Measurements from ENCODE around the gene EIF5AL1.
"Not testable (repeated sequence)": the region's sequence is repeated elsewhere in the genome, so short reads cannot be mapped to it uniquely, and the experiment has no call there.

EIF5AL1 gene

DNA sequence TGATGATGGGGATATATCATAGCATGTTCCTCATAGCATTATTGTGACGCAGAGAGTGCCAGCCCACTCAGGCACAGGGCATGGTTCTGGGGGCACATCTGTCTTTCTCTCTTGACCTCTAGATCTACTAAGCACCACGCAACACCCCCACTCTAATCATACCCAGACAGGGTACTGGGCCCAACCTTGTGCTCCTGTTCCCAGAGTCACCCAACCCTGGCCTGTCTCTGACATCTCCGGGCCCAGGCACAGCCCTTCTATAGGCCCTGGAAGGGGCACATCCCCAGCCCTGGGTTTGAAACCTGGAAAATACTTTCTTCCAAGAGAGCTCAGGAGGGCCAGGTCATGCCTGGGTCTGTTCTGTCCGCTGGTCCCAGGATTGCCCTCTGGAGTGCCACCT, 10.1 kb downstream of the EIF5AL1 start:
- H3K4me3 ChIP-seq (ENCODE audit: low read depth in 1 of 2, low read length in 2 of 2); ATAC-seq (ENCODE audit: insufficient read depth, low read depth); DNase-seq; H3K9ac ChIP-seq (ENCODE audit: low read depth, low read length); H3K4me2 ChIP-seq (ENCODE audit: insufficient read depth, low read length); H2AFZ ChIP-seq (ENCODE audit: low read depth, low read length); H3K36me3 ChIP-seq (ENCODE audit: insufficient read depth, low read length); H3K27ac ChIP-seq (ENCODE audit: low read length); H3K9me3 ChIP-seq (ENCODE audit: insufficient read depth, low read length, severe bottlenecking); H3K4me1 ChIP-seq (ENCODE audit: insufficient read depth, low read length); H3K27me3 ChIP-seq (ENCODE audit: insufficient read depth, low read length, poor library complexity); H4K20me1 ChIP-seq (ENCODE audit: insufficient read depth, low read length); H3K79me2 ChIP-seq (ENCODE audit: insufficient read depth, low read length): not testable (repeated sequence)

DNA sequence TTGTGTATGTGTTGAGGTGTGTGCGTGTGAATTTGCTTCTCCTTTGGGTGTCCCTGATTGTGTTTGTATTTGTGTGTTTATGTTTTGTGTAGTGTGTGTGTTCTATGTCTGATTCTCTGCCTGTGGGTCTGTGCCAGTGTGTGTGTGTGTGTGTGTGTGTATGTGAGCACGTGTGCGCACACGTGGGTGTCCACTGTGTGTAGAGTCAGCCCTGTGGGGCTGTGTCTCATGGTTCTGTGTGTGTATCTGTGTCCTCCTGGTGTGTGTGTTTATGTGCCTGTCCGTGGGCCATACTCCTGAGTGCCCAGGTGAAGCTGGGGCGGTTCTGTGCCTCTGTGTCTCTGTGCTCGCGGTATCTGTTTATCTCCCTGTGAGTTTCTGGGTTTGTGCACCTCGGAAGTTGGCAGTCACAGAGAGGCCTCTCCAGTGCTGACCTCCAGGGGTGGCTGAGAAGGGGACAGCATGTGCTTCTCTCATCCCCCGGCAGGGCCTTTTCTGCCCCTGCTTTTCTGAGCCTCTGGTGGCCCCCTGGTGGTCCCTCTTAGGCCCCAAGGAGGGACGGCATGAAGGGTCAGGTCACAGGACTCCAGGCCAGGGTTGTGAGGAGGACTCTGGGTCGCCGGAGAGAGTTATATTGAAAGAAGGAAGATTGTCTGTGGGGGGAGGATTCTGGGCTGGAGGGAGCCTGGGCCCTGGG, 11.0 kb downstream of the EIF5AL1 start:
- ATAC-seq (ENCODE audit: insufficient read depth, low read depth); H2AFZ ChIP-seq (ENCODE audit: low read depth, low read length); H3K9ac ChIP-seq (ENCODE audit: low read depth, low read length); DNase-seq; H3K27me3 ChIP-seq (ENCODE audit: insufficient read depth, low read length, poor library complexity); H3K79me2 ChIP-seq (ENCODE audit: insufficient read depth, low read length); H4K20me1 ChIP-seq (ENCODE audit: insufficient read depth, low read length); H3K4me1 ChIP-seq (ENCODE audit: insufficient read depth, low read length); H3K4me2 ChIP-seq (ENCODE audit: insufficient read depth, low read length); H3K27ac ChIP-seq (ENCODE audit: low read length); H3K36me3 ChIP-seq (ENCODE audit: insufficient read depth, low read length); H3K9me3 ChIP-seq (ENCODE audit: insufficient read depth, low read length, severe bottlenecking); H3K4me3 ChIP-seq (ENCODE audit: low read depth in 1 of 2, low read length in 2 of 2): not testable (repeated sequence)

DNA sequence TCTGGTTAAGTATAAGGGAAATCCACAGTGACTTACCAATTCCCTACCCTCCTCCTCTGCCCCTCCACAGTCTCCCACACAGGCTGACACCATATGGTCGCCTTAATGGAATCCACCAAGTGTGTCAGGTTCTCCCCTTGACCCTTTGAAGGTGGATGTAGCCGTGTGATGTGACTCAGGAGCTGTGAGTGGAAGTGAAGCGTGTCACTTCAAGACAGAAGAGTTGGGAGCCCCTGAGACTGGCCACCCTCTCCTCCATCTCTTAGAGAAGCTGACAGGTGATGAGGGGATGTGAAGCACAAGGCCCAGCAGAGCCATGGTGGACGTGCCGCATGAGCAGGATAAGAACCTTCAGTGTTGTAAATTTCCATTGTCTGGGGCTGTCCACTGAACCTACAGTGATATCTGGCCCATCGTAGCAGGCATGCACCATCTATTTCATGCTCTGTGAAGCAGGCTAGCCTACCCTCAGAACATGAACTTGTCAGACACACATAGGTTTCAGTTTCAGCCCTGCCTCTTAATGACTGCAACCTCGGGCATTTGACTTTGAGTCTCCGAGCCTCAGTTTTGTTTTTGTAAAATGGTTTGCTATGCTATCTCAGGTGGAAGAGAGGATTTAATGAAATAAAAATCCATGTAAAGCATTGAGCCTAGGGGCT, 12.8 kb downstream of the EIF5AL1 start:
- ATAC-seq (ENCODE audit: insufficient read depth, low read depth); H3K27ac ChIP-seq (ENCODE audit: low read length); H3K4me1 ChIP-seq (ENCODE audit: insufficient read depth, low read length); H3K79me2 ChIP-seq (ENCODE audit: insufficient read depth, low read length); H3K36me3 ChIP-seq (ENCODE audit: insufficient read depth, low read length); H3K4me3 ChIP-seq (ENCODE audit: low read depth in 1 of 2, low read length in 2 of 2); H3K27me3 ChIP-seq (ENCODE audit: insufficient read depth, low read length, poor library complexity); H3K4me2 ChIP-seq (ENCODE audit: insufficient read depth, low read length); H3K9ac ChIP-seq (ENCODE audit: low read depth, low read length); H4K20me1 ChIP-seq (ENCODE audit: insufficient read depth, low read length); DNase-seq; H2AFZ ChIP-seq (ENCODE audit: low read depth, low read length); H3K9me3 ChIP-seq (ENCODE audit: insufficient read depth, low read length, severe bottlenecking): not testable (repeated sequence)

DNA sequence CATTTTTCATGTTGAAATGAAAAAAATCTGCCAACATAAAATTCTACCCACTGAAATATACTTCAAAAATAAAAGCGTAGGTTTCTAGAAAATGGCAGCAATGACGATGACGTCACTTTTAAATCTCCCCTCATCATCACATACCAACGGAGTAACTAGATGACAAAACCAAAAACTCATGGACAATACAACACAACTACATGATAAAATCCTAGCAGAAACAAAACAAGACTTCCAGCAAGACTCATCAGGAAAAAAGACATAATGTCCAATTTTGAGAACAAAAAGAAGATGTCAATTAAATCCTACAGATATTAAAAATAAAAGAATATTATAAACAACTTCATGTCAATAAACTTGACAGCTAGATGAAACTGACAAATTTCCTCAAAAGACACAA, 15.9 kb downstream of the EIF5AL1 start:
- not testable (repeated sequence) for H3K27me3 ChIP-seq (ENCODE audit: insufficient read depth, low read length, poor library complexity); H3K36me3 ChIP-seq (ENCODE audit: insufficient read depth, low read length); DNase-seq; H3K9ac ChIP-seq (ENCODE audit: low read depth, low read length); H3K27ac ChIP-seq (ENCODE audit: low read length); H3K9me3 ChIP-seq (ENCODE audit: insufficient read depth, low read length, severe bottlenecking); H3K4me1 ChIP-seq (ENCODE audit: insufficient read depth, low read length); H2AFZ ChIP-seq (ENCODE audit: low read depth, low read length); H3K4me2 ChIP-seq (ENCODE audit: insufficient read depth, low read length); H4K20me1 ChIP-seq (ENCODE audit: insufficient read depth, low read length); ATAC-seq (ENCODE audit: insufficient read depth, low read depth); H3K4me3 ChIP-seq (ENCODE audit: low read depth in 1 of 2, low read length in 2 of 2); H3K79me2 ChIP-seq (ENCODE audit: insufficient read depth, low read length)

DNA sequence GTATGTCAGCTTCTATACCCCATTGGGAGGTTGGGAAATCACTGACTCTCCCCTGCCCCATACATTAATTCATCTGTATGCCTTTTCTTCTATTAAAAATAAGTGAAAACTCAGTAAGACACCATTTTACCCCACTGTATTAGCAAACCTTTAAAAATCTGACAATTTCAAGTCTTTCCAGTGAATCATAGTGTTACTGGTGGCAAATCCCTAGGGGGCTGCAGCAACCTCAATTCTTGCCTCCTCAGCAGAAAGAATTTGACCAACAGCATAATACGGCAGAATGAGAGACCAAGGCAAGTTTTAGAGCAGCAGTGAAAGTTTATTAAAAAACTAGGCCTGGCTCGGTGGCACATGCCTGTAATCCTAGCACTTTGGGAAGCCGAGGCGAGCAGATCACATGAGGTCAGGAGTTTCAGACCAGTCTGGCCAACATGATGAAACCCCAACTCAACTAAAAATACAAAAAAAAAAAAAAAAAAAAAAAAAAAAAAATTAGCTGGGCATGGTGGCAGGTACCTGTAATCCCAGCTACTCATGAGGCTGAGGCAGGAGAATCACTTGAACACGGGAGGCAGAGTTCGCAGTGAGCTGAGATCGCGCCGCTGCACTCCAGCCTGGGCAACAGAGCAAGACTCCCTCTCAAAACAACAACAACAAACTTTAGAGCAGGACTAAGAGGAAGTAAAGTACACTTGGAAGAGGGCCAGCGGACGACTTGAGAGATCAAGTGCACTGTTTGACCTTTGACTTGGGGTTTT, 21.0 kb downstream of the EIF5AL1 start:
- not testable (repeated sequence) for H4K20me1 ChIP-seq (ENCODE audit: insufficient read depth, low read length); H3K27me3 ChIP-seq (ENCODE audit: insufficient read depth, low read length, poor library complexity); H3K9me3 ChIP-seq (ENCODE audit: insufficient read depth, low read length, severe bottlenecking); DNase-seq; H3K9ac ChIP-seq (ENCODE audit: low read depth, low read length); H3K27ac ChIP-seq (ENCODE audit: low read length); H3K79me2 ChIP-seq (ENCODE audit: insufficient read depth, low read length); H2AFZ ChIP-seq (ENCODE audit: low read depth, low read length); H3K4me3 ChIP-seq (ENCODE audit: low read depth in 1 of 2, low read length in 2 of 2); H3K4me1 ChIP-seq (ENCODE audit: insufficient read depth, low read length); H3K4me2 ChIP-seq (ENCODE audit: insufficient read depth, low read length); ATAC-seq (ENCODE audit: insufficient read depth, low read depth); H3K36me3 ChIP-seq (ENCODE audit: insufficient read depth, low read length)

DNA sequence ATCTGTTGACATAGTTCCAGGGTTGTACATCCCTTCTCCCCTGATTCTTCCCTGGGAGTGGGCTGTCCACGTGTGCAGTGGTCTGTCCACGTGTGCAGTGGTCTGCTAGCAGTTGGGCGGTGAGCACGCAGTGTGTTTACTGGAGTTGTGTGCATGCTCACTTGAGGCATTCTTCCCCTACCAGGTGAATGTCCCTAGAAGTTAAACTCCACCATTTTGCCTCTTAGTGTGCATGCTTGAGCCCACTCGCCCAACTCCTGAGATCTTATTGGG, 21.5 kb downstream of the EIF5AL1 start:
- H3K27ac ChIP-seq (ENCODE audit: low read length); H3K9me3 ChIP-seq (ENCODE audit: insufficient read depth, low read length, severe bottlenecking); DNase-seq; H3K9ac ChIP-seq (ENCODE audit: low read depth, low read length); ATAC-seq (ENCODE audit: insufficient read depth, low read depth); H2AFZ ChIP-seq (ENCODE audit: low read depth, low read length); H3K27me3 ChIP-seq (ENCODE audit: insufficient read depth, low read length, poor library complexity); H3K4me1 ChIP-seq (ENCODE audit: insufficient read depth, low read length); H3K4me3 ChIP-seq (ENCODE audit: low read depth in 1 of 2, low read length in 2 of 2); H4K20me1 ChIP-seq (ENCODE audit: insufficient read depth, low read length); H3K79me2 ChIP-seq (ENCODE audit: insufficient read depth, low read length); H3K36me3 ChIP-seq (ENCODE audit: insufficient read depth, low read length); H3K4me2 ChIP-seq (ENCODE audit: insufficient read depth, low read length): not testable (repeated sequence)

DNA sequence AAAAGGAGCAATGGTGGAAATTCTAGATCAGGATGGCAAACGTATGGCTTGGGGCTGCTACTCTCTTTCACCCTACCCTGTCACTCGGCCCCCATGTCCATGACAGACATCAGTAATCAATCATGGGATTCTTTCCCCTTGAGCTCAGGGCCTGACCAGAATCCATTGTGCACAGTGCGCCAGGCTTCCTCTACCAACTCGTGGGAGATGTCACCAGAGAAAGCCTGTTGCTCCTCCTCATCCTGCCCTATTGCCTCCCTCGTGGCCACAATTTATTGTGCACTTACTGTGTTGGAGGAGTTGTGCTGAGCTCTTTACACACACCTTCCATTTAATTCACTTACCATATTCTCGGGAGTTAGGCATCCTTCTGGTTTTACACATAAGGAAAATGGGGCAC, 26.0 kb downstream of the EIF5AL1 start:
- H3K27ac ChIP-seq (ENCODE audit: low read length); DNase-seq; H3K27me3 ChIP-seq (ENCODE audit: insufficient read depth, low read length, poor library complexity); H3K79me2 ChIP-seq (ENCODE audit: insufficient read depth, low read length); H3K4me3 ChIP-seq (ENCODE audit: low read depth in 1 of 2, low read length in 2 of 2); H3K9me3 ChIP-seq (ENCODE audit: insufficient read depth, low read length, severe bottlenecking); H3K36me3 ChIP-seq (ENCODE audit: insufficient read depth, low read length); H3K4me2 ChIP-seq (ENCODE audit: insufficient read depth, low read length); H3K9ac ChIP-seq (ENCODE audit: low read depth, low read length); H2AFZ ChIP-seq (ENCODE audit: low read depth, low read length); H4K20me1 ChIP-seq (ENCODE audit: insufficient read depth, low read length); ATAC-seq (ENCODE audit: insufficient read depth, low read depth); H3K4me1 ChIP-seq (ENCODE audit: insufficient read depth, low read length): not testable (repeated sequence)

DNA sequence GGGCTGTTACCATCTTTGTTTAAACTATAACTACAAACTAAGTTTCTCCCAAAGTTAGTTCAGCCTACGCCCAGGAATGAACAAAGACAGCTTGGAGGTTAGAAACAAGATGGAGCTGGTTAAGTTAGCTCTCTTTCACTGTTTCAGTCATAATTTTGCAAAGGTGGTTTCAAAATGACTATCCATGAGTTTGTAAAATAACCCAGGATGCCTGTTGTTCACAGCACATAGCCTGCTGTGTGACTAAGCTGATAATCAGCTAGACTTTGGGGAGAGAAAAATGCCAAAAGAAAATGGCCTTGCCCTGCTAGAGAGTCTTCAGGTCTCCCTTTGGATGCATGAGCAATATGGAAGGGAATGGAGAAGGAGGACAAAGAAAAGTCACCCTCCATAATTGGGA, 28.6 kb downstream of the EIF5AL1 start:
- H3K27me3 ChIP-seq (ENCODE audit: insufficient read depth, low read length, poor library complexity); H3K9ac ChIP-seq (ENCODE audit: low read depth, low read length); H3K4me1 ChIP-seq (ENCODE audit: insufficient read depth, low read length); H3K36me3 ChIP-seq (ENCODE audit: insufficient read depth, low read length); DNase-seq; H4K20me1 ChIP-seq (ENCODE audit: insufficient read depth, low read length); H2AFZ ChIP-seq (ENCODE audit: low read depth, low read length); H3K9me3 ChIP-seq (ENCODE audit: insufficient read depth, low read length, severe bottlenecking); H3K27ac ChIP-seq (ENCODE audit: low read length); H3K4me3 ChIP-seq (ENCODE audit: low read depth in 1 of 2, low read length in 2 of 2); H3K4me2 ChIP-seq (ENCODE audit: insufficient read depth, low read length); ATAC-seq (ENCODE audit: insufficient read depth, low read depth); H3K79me2 ChIP-seq (ENCODE audit: insufficient read depth, low read length): not testable (repeated sequence)

Measured in DND-41 (cell line).